ENCODE measurements around the gene HEG1.

HEG1 gene

GRCh38 chr3:125098611-125099291, 43.0 kb upstream of the HEG1 start:
- TF ChIP-seq CSDC2 (CRISPR knock-in tag; IDR thresholded peaks at IDR 0.05) (no peak), PATZ1 (CRISPR knock-in tag; IDR thresholded peaks at IDR 0.05; ENCODE audit: borderline replicate concordance) (no peak), ZNF565 (CRISPR knock-in tag; conservative IDR thresholded peaks at IDR 0.05; ENCODE audit: low read depth) (no peak), CSRNP3 (CRISPR knock-in tag; IDR thresholded peaks at IDR 0.05) (no peak)
- ATAC-seq = no peak

- TF ChIP-seq PPARA (CRISPR knock-in tag; IDR thresholded peaks at IDR 0.05; ENCODE audit: borderline replicate concordance) (no peak), CREB5 (CRISPR knock-in tag; IDR thresholded peaks at IDR 0.05; ENCODE audit: low read depth) (no peak), TCF4 (CRISPR knock-in tag; IDR thresholded peaks at IDR 0.05; ENCODE audit: borderline replicate concordance) (no peak), SNAI2 (CRISPR knock-in tag; IDR thresholded peaks at IDR 0.05) (no peak), POU6F1 (CRISPR knock-in tag; IDR thresholded peaks at IDR 0.05; ENCODE audit: borderline replicate concordance, low read depth) (no peak), ZNF8 (CRISPR knock-in tag; IDR thresholded peaks at IDR 0.05) (no peak), OSR1 (CRISPR knock-in tag; IDR thresholded peaks at IDR 0.05) (no peak), GLIS3 (CRISPR knock-in tag; IDR thresholded peaks at IDR 0.05) (no peak), CSDC2 (CRISPR knock-in tag; IDR thresholded peaks at IDR 0.05) (no peak), ZNF565 (CRISPR knock-in tag; conservative IDR thresholded peaks at IDR 0.05; ENCODE audit: low read depth) (no peak), ZFP30 (CRISPR knock-in tag; IDR thresholded peaks at IDR 0.05) (no peak), ZNF70 (CRISPR knock-in tag; IDR thresholded peaks at IDR 0.05) (no peak), ARNTL (CRISPR knock-in tag; IDR thresholded peaks at IDR 0.05; ENCODE audit: borderline replicate concordance, low read depth) (no peak)
Observed at GRCh38 chr3:125090649-125091048, 34.9 kb upstream of the HEG1 start.

GRCh38 chr3:125087768-125088391, 32.1 kb upstream of the HEG1 start:
- ATAC-seq = no peak
- TF ChIP-seq ZFP3 (CRISPR knock-in tag; IDR thresholded peaks at IDR 0.05) (no peak), CSDC2 (CRISPR knock-in tag; IDR thresholded peaks at IDR 0.05) (no peak), ISL1 (CRISPR knock-in tag; IDR thresholded peaks at IDR 0.05) (no peak), BACH2 (CRISPR knock-in tag; IDR thresholded peaks at IDR 0.05; ENCODE audit: borderline replicate concordance) (no peak), GLIS3 (CRISPR knock-in tag; IDR thresholded peaks at IDR 0.05) (no peak)

More at GRCh38 chr3:125090649-125091048, 34.9 kb upstream of the HEG1 start:
- no peak for ATAC-seq

- TF ChIP-seq ARNTL (CRISPR knock-in tag; IDR thresholded peaks at IDR 0.05; ENCODE audit: borderline replicate concordance, low read depth) (no peak), TCF4 (CRISPR knock-in tag; IDR thresholded peaks at IDR 0.05; ENCODE audit: borderline replicate concordance) (no peak), GLIS3 (CRISPR knock-in tag; IDR thresholded peaks at IDR 0.05) (no peak)
- ATAC-seq = no peak
Observed at GRCh38 chr3:125085166-125085565, 29.4 kb upstream of the HEG1 start.

GRCh38 chr3:125083776-125084175, 28.0 kb upstream of the HEG1 start:
- no peak for ATAC-seq
- TF ChIP-seq PPARA (CRISPR knock-in tag; IDR thresholded peaks at IDR 0.05; ENCODE audit: borderline replicate concordance) (no peak), ISL1 (CRISPR knock-in tag; IDR thresholded peaks at IDR 0.05) (no peak), PATZ1 (CRISPR knock-in tag; IDR thresholded peaks at IDR 0.05; ENCODE audit: borderline replicate concordance) (no peak), CSRNP3 (CRISPR knock-in tag; IDR thresholded peaks at IDR 0.05) (no peak), CSDC2 (CRISPR knock-in tag; IDR thresholded peaks at IDR 0.05) (no peak), TOX (CRISPR knock-in tag; IDR thresholded peaks at IDR 0.05; ENCODE audit: borderline replicate concordance) (no peak), ZC3H10 (CRISPR knock-in tag; IDR thresholded peaks at IDR 0.05) (no peak), SNAI2 (CRISPR knock-in tag; IDR thresholded peaks at IDR 0.05) (no peak), ZNF70 (CRISPR knock-in tag; IDR thresholded peaks at IDR 0.05) (no peak), POU6F1 (CRISPR knock-in tag; IDR thresholded peaks at IDR 0.05; ENCODE audit: borderline replicate concordance, low read depth) (no peak), ZFP3 (CRISPR knock-in tag; IDR thresholded peaks at IDR 0.05) (no peak), BACH2 (CRISPR knock-in tag; IDR thresholded peaks at IDR 0.05; ENCODE audit: borderline replicate concordance) (no peak), OSR1 (CRISPR knock-in tag; IDR thresholded peaks at IDR 0.05) (no peak)

Measured in SK-N-SH treated with all-trans-retinoic acid at 6 μM for 48 hours (cell line).